Lung (tissue), 12 donors: Measurements from ENCODE around the gene ANKRD33. TPM values are rescaled to one million over a fixed set of nuclear protein-coding genes. Genes with fewer than 3 reads are reported as not detected.

Experiments
- ATAC-seq: fragments of 200-7000 bp; cut with Tn5 transposase; one replicate; pipeline ENCODE4 v1.9.1; 2020; ENCODE audit warnings: moderate number of reproducible peaks; ENCODE audit not compliant: insufficient read depth, low FRiP score
- DNase-seq, 3 donors: peaks; one replicate each; pipeline ENCODE4 v3.0.0-alpha.2; 2013 to 2017
- H3K27ac ChIP-seq, 2 donors: one replicate each; pipeline ENCODE4 v1.5.1; 2013; ENCODE audit warnings: mild to moderate bottlenecking in 2 of 2, moderate library complexity in 2 of 2, control low read depth in 1 of 2, inconsistent platforms in 1 of 2, low read depth in 1 of 2, low read length in 1 of 2
- H3K27me3 ChIP-seq, 3 donors: one replicate each; pipeline ENCODE4 v1.5.1; 2013; ENCODE audit warnings: low read length in 2 of 3; ENCODE audit not compliant: control insufficient read depth in 3 of 3, insufficient read depth in 3 of 3
- H3K36me3 ChIP-seq, 4 donors: one replicate each; pipeline ENCODE4 v1.5.1; 2013; ENCODE audit warnings: low read length in 4 of 4, mild to moderate bottlenecking in 1 of 4, moderate library complexity in 1 of 4; ENCODE audit not compliant: control insufficient read depth in 4 of 4, insufficient read depth in 4 of 4
- H3K4me1 ChIP-seq, 5 donors: one replicate each; pipeline ENCODE4 v1.5.1; 2013; ENCODE audit warnings: low read length in 5 of 5, mild to moderate bottlenecking in 2 of 5, moderate library complexity in 1 of 5; ENCODE audit not compliant: control insufficient read depth in 5 of 5, insufficient read depth in 5 of 5
- H3K4me3 ChIP-seq: one replicate; pipeline ENCODE4 v1.5.1; 2013; ENCODE audit warnings: mild to moderate bottlenecking, control low read depth, moderate library complexity
- H3K9ac ChIP-seq, 2 donors: one replicate each; pipeline ENCODE4 v1.5.1; 2013; ENCODE audit warnings: low read length in 2 of 2, control low read depth in 1 of 2; ENCODE audit not compliant: insufficient read depth in 1 of 2
- H3K9me3 ChIP-seq, 4 donors: one replicate each; pipeline ENCODE4 v1.5.1; 2013; ENCODE audit warnings: low read length in 3 of 4, mild to moderate bottlenecking in 1 of 4, moderate library complexity in 1 of 4; ENCODE audit not compliant: control insufficient read depth in 4 of 4, insufficient read depth in 3 of 4
- CTCF ChIP-seq: IDR thresholded peaks from 2 replicates; pipeline ENCODE4 v1.5.1; 2012; ENCODE audit warnings: mild to moderate bottlenecking; ENCODE audit errors: control extremely low read depth, extremely low read depth
- WGBS, 2 donors: extraction: QIAGEN DNeasy Blood & Tissue Kit; methylation state at CpG; one replicate each; pipeline ENCODE4 v1.1.7; 2013; 5-methylcytosine and 5-hydroxymethylcytosine counted together
- polyA plus RNA-seq, 2 donors: library from polyadenylated mRNA; stranded (reverse); fragments of 200-250 nt; gene quantifications; one replicate each; pipeline ENCODE4 v1.2.1, GENCODE V29; 2013
- total RNA-seq, 2 donors: library from RNA; depleted of rRNA in 1 of 2; stranded (reverse); fragments of >200 nt in 1 of 2; gene quantifications; one replicate each; pipeline ENCODE4 v1.2.1, GENCODE V29; 2014 to 2021
- donor health status: control.
- donor health status: control.
- donor health status: Bipolar disorder and iron deficiency.
- donor health status: healthy.
- donor health status: DM: yes; HTN: yes; CAD: no.

Gene ANKRD33
- total and polyA plus RNA-seq, 4 donors = 0.14 to 0.50 (median 0.23) TPM

GRCh38 chr12:51865757-51866270 is 22.1 kb upstream of the ANKRD33 start:
- no peak overlapping the region for H3K4me3 ChIP-seq
- peaks cover 0 to 2% (median 0%) of the 10 kb centered on the region in 4 donors for H3K9me3 ChIP-seq
- H3K36me3 ChIP-seq = no peaks in the 10 kb centered on the region
- peaks cover 5 to 42% (median 18%) of the 10 kb centered on the region in 5 donors for H3K4me1 ChIP-seq
- no peak overlapping the region for H3K27ac ChIP-seq
- TF ChIP-seq CTCF = no peak
- ATAC-seq (no peak), DNase-seq (peak; percentile 38 to 49 (median 48))
- peaks cover 0 to 3% (median 0%) of the 10 kb centered on the region in 3 donors for H3K27me3 ChIP-seq
- no peak overlapping the region for H3K9ac ChIP-seq
- 84 to 95% methylated on average over 7 of the region's 7 CpGs for WGBS, 2 donors

GRCh38 chr12:51866324-51866723 is 21.6 kb upstream of the ANKRD33 start:
- no peak overlapping the region for H3K27ac ChIP-seq

GRCh38 chr12:51866762-51867161 is 21.1 kb upstream of the ANKRD33 start:
- H3K9ac ChIP-seq = no peak overlapping the region
- TF ChIP-seq CTCF = no peak
- H3K27me3 ChIP-seq = peaks cover 0 to 3% (median 3%) of the 10 kb centered on the region in 3 donors
- 92 to 97% methylated on average over 8 of the region's 8 CpGs for WGBS, 2 donors
- ATAC-seq (no peak), DNase-seq (no peak)
- H3K9me3 ChIP-seq = peaks cover 0 to 2% (median 0%) of the 10 kb centered on the region in 4 donors
- H3K4me1 ChIP-seq = peaks cover 5 to 42% (median 18%) of the 10 kb centered on the region in 5 donors
- H3K27ac ChIP-seq = no peak overlapping the region
- H3K4me3 ChIP-seq = no peak overlapping the region
- H3K36me3 ChIP-seq = no peaks in the 10 kb centered on the region

More at GRCh38 chr12:51866324-51866723, 21.6 kb upstream of the ANKRD33 start:
- ATAC-seq = no peak
- TF ChIP-seq CTCF = no peak
- H3K36me3 ChIP-seq = no peaks in the 10 kb centered on the region
- peaks cover 5 to 42% (median 18%) of the 10 kb centered on the region in 5 donors for H3K4me1 ChIP-seq
- peaks cover 0 to 3% (median 3%) of the 10 kb centered on the region in 3 donors for H3K27me3 ChIP-seq
- DNase-seq = no peak
- 89 to 92% methylated on average over 4 of the region's 4 CpGs for WGBS, 2 donors
- H3K9ac ChIP-seq = no peak overlapping the region
- H3K9me3 ChIP-seq = peaks cover 0 to 2% (median 0%) of the 10 kb centered on the region in 4 donors
- H3K4me3 ChIP-seq = no peak overlapping the region

- no peak for TF ChIP-seq CTCF
- Histone ChIP-seq H3K4me3 (no peak overlapping the region), H3K9ac (no peak overlapping the region), H3K36me3 (no peaks in the 10 kb centered on the region), H3K4me1 (peaks cover 5 to 42% (median 18%) of the 10 kb centered on the region in 5 donors), H3K27ac (no peak overlapping the region), H3K27me3 (peaks cover 0 to 3% (median 3%) of the 10 kb centered on the region in 3 donors), H3K9me3 (peaks cover 0 to 2% (median 0%) of the 10 kb centered on the region in 4 donors)
- DNase-seq (no peak), ATAC-seq (no peak)
Measured at GRCh38 chr12:51867371-51867770, 20.5 kb upstream of the ANKRD33 start.
